IMR-90 (cell line): ENCODE data around the gene VPS72. TPM values are rescaled to one million over a fixed set of nuclear protein-coding genes. Genes with fewer than 3 reads are reported as not detected.

ENCODE experiments used
- ATAC-seq: fragments of 200-7000 bp; cut with Tn5 transposase; 2 replicates; pipeline ENCODE4 v1.9.1; 2020; ENCODE audit warnings: low read depth, mild to moderate bottlenecking, moderate library complexity
- BruUV-seq: library from RNA; stranded (reverse); fragments of 400-500 nt; replicated peaks from 2 replicates; lab custom pipeline; 2021; lab: Mats Ljungman, UMichigan
- CTCF ChIA-PET: fragments of 300-600 bp; formaldehyde crosslinking; extraction: SDS; loops from one replicate; lab custom pipeline; 2021; ENCODE audit warnings: antibody characterized with exemption; lab: Yijun Ruan, JAX
- POLR2A ChIA-PET: fragments of 300-600 bp; sonication (Branson Sonifier 250); formaldehyde crosslinking; loops from one replicate; lab custom pipeline; 2022; ENCODE audit warnings: antibody characterized with exemption; ENCODE audit not compliant: unreplicated experiment; lab: Charles Lee
- DNase-seq: peaks from one replicate; pipeline ENCODE4 v3.0.0; 2013
- H2AFZ ChIP-seq: replicated peaks from 2 replicates; pipeline ENCODE3; 2013; ENCODE audit warnings: low read length, mild to moderate bottlenecking; ENCODE audit not compliant: poor library complexity
- H2AK5ac ChIP-seq: 2 replicates; pipeline ENCODE4 v1.6.1; 2013; ENCODE audit warnings: low read depth, low read length, inconsistent platforms
- H2AK9ac ChIP-seq: replicated peaks from 2 replicates; pipeline ENCODE3; 2013; ENCODE audit warnings: mild to moderate bottlenecking, low read depth, low read length, moderate library complexity; ENCODE audit not compliant: poor library complexity
- H2BK120ac ChIP-seq: 2 replicates; pipeline ENCODE4 v1.6.1; 2013; ENCODE audit warnings: low read depth, low read length, inconsistent platforms
- H2BK15ac ChIP-seq: 3 replicates; pipeline ENCODE4 v1.6.1; 2013; ENCODE audit warnings: low read depth, low read length, inconsistent platforms
- H2BK20ac ChIP-seq: 2 replicates; pipeline ENCODE4 v1.6.1; 2013; ENCODE audit warnings: low read depth, mild to moderate bottlenecking, inconsistent platforms, low read length, moderate library complexity
- H2BK5ac ChIP-seq: 2 replicates; pipeline ENCODE4 v1.6.1; 2013; ENCODE audit warnings: mild to moderate bottlenecking, low read depth, low read length, inconsistent platforms; ENCODE audit not compliant: poor library complexity, severe bottlenecking
- H3K14ac ChIP-seq: replicated peaks from 2 replicates; pipeline ENCODE4 v1.6.1; 2013; ENCODE audit warnings: low read depth, low read length, inconsistent platforms
- H3K18ac ChIP-seq: 2 replicates; pipeline ENCODE4 v1.6.1; 2013; ENCODE audit warnings: low read depth, low read length, control low read depth
- H3K23ac ChIP-seq: 2 replicates; pipeline ENCODE4 v1.6.1; 2013; ENCODE audit warnings: low read depth, low read length, inconsistent platforms
- H3K27ac ChIP-seq: 2 replicates; pipeline ENCODE4 v1.5.1; 2013; ENCODE audit warnings: mild to moderate bottlenecking, control low read depth, low read length; ENCODE audit not compliant: insufficient read depth
- H3K27me3 ChIP-seq: 2 replicates; pipeline ENCODE4 v1.6.1; 2013; ENCODE audit warnings: low read length; ENCODE audit not compliant: control insufficient read depth, insufficient read depth
- H3K36me3 ChIP-seq: 2 replicates; pipeline ENCODE4 v1.6.1; 2013; ENCODE audit warnings: low read length, mixed read lengths; ENCODE audit not compliant: control insufficient read depth, insufficient read depth
- H3K4ac ChIP-seq: 2 replicates; pipeline ENCODE4 v1.6.1; 2013; ENCODE audit warnings: low read depth, low read length, inconsistent platforms
- H3K4me1 ChIP-seq: 2 replicates; pipeline ENCODE4 v1.6.1; 2013; ENCODE audit warnings: low read length, mixed read lengths; ENCODE audit not compliant: control insufficient read depth, insufficient read depth
- H3K4me2 ChIP-seq: 2 replicates; pipeline ENCODE4 v1.6.1; 2013; ENCODE audit warnings: low read depth, mild to moderate bottlenecking, control low read depth, low read length, moderate library complexity
- H3K4me3 ChIP-seq: 2 replicates; pipeline ENCODE4 v1.5.1; 2013; ENCODE audit warnings: low read depth, mild to moderate bottlenecking, control low read depth, low read length, moderate library complexity; ENCODE audit not compliant: insufficient read depth
- H3K56ac ChIP-seq: 2 replicates; pipeline ENCODE4 v1.6.1; 2013; ENCODE audit warnings: low read length, inconsistent platforms; ENCODE audit not compliant: insufficient read depth; ENCODE audit errors: extremely low read depth
- H3K79me1 ChIP-seq, 2 experiments: 2 replicates each; pipeline ENCODE4 v1.6.1; 2013; ENCODE audit warnings: low read length in 2 of 2, inconsistent platforms in 1 of 2, low read depth in 1 of 2
- H3K9ac ChIP-seq: 2 replicates; pipeline ENCODE4 v1.6.1; 2013; ENCODE audit warnings: low read depth, low read length, control low read depth
- H3K9me1 ChIP-seq: 2 replicates; pipeline ENCODE4 v1.6.1; 2013; ENCODE audit warnings: low read length, inconsistent platforms; ENCODE audit not compliant: insufficient read depth
- H3K9me3 ChIP-seq: 2 replicates; pipeline ENCODE4 v1.6.1; 2013; ENCODE audit warnings: low read length; ENCODE audit not compliant: control insufficient read depth, insufficient read depth
- H4K20me1 ChIP-seq: 2 replicates; pipeline ENCODE4 v1.6.1; 2013; ENCODE audit warnings: low read length, inconsistent platforms; ENCODE audit not compliant: insufficient read depth
- H4K5ac ChIP-seq: 2 replicates; pipeline ENCODE4 v1.6.1; 2013; ENCODE audit warnings: mild to moderate bottlenecking, low read depth, low read length, control low read depth
- H4K8ac ChIP-seq, 2 experiments: 2 replicates each; pipeline ENCODE4 v1.6.1; 2013; ENCODE audit warnings: low read depth in 2 of 2, low read length in 2 of 2, control low read depth in 1 of 2, inconsistent platforms in 1 of 2
- H4K91ac ChIP-seq: 2 replicates; pipeline ENCODE4 v1.6.1; 2013; ENCODE audit warnings: low read depth, low read length, inconsistent platforms; ENCODE audit not compliant: insufficient read depth
- BHLHE40 ChIP-seq: fragments of 150-350 bp; IDR thresholded peaks from 2 replicates; pipeline ENCODE4 v1.6.1; 2016; ENCODE audit warnings: mild to moderate bottlenecking, low read depth, low read length
- CEBPB ChIP-seq: IDR thresholded peaks from 2 replicates; pipeline ENCODE4 v1.6.1; 2012; ENCODE audit warnings: low read depth, low read length, improper control_type of control experiment
- MAFK ChIP-seq: IDR thresholded peaks from 2 replicates; pipeline ENCODE4 v1.6.1; 2012; ENCODE audit warnings: low read depth, low read length, improper control_type of control experiment
- RFX5 ChIP-seq: IDR thresholded peaks from 2 replicates; pipeline ENCODE4 v1.8.0; 2012; ENCODE audit warnings: low read depth, mild to moderate bottlenecking, low read length, moderate library complexity
- WGBS, 2 experiments: methylation state at CpG; one replicate each; pipeline versions ENCODE4 v1.1.5 to v1.1.7; 2013; ENCODE audit warnings: missing lambda C conversion rate in 2 of 2; ENCODE audit not compliant: insufficient read length in 1 of 2; ENCODE audit errors: extremely low coverage in 2 of 2; 5-methylcytosine and 5-hydroxymethylcytosine counted together
- dilution Hi-C: fragments of 300-500 bp; cut with HindIII; formaldehyde crosslinking; loops from one replicate; pipeline ENCODE4 v1.14.3; 2018; ENCODE audit warnings: low sequenced_read_pairs; ENCODE audit not compliant: unreplicated experiment
- in situ Hi-C: fragments of 300-500 bp; cut with MboI; formaldehyde crosslinking; loops from 3 replicates; pipeline ENCODE4 v1.14.3; 2019; ENCODE audit warnings: low sequenced_read_pairs, inconsistent platforms, mixed read lengths
- intact Hi-C: fragments of 100-400 bp; cut with micrococcal nuclease; formaldehyde crosslinking; loops from 2 replicates; pipeline ENCODE4 v1.10.0; 2022
- polyA plus RNA-seq, 3 experiments: library from polyadenylated mRNA; depleted of rRNA; stranded (reverse); fragments of >200 nt; gene quantifications; 2 replicates each; pipeline ENCODE4 v1.2.3, GENCODE V29; 2012; ENCODE audit warnings: low replicate concordance in 1 of 3
- total RNA-seq: library from RNA; depleted of rRNA; stranded (reverse); fragments of >200 nt; gene quantifications from 2 replicates; pipeline ENCODE4 v1.2.3, GENCODE V29; 2012

VPS72 gene
- total and polyA plus RNA-seq, 2 of the 4 experiments (the other 2 are of a cell fraction): 51.3 to 62.3 TPM

DNA sequence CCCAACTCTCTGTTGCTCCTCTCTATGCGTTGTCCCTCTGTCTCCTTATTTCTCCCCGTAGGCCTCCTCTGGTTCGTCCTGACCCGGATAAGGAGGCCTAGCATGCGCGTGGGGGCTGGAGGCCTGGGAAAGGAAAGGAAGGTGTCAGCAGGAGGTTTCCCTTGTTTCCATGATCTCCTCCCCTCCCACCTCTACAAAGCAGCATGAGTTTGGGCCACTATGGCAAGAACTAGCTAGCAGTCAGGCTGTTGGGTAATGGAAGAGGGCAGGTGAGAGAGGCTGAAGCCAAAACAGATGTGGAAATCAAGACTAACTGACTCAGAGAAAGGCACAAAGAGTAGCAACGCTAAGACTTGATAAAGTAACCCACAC, 42.9 kb downstream of the VPS72 start:
- dilution Hi-C loops (no loop called here), in situ Hi-C loops (no loop called here), intact Hi-C loops (loop anchor here (5.0 kb wide), 1 partner anchor 75 kb away; the partner anchor contains the start of gene GABPB2)
- no TSS peak for BruUV-seq
- Histone ChIP-seq H2BK15ac (no peak overlapping the region), H3K56ac (no peak overlapping the region), H3K9ac (peak overlapping the region; percentile 36), H3K14ac (peak overlapping the region; percentile 38; the same call in 1 of the 2 replicates), H2AK9ac (peak overlapping the region; percentile 49), H3K79me1 (peaks cover 0 to 6% of the 10 kb centered on the region in 2 experiments; a peak in 1 of 4 replicates), H3K9me1 (peaks cover 4% of the 10 kb centered on the region; the same call in 1 of the 2 replicates), H4K20me1 (peaks cover 5% of the 10 kb centered on the region; the same call in 1 of the 2 replicates), H2BK20ac (no peak overlapping the region), H3K18ac (no peak overlapping the region), H3K36me3 (no peaks in the 10 kb centered on the region), H2AFZ (peak overlapping the region; percentile 83), H4K5ac (peak overlapping the region; percentile 4; the same call in 1 of the 2 replicates), H2BK120ac (no peak overlapping the region), H3K23ac (peak overlapping the region; percentile 24; the same call in 1 of the 2 replicates), H3K4me3 (peak overlapping the region; percentile 47), H3K27me3 (peaks cover 2% of the 10 kb centered on the region; the same call in 1 of the 2 replicates), H3K4me1 (peaks cover 5% of the 10 kb centered on the region), H3K4me2 (peak overlapping the region; percentile 75), H2BK5ac (no peak overlapping the region), H2AK5ac (no peak overlapping the region), H3K27ac (peak overlapping the region; percentile 19; the same call in 1 of the 2 replicates), H4K8ac (peak overlapping the region; percentile 49 to 60; a peak in 2 of 4 replicates), H4K91ac (no peak overlapping the region), H3K4ac (0 out of 2 replicates have a peak overlapping the region, but pooled peaks have one; percentile 8), H3K9me3 (no peaks in the 10 kb centered on the region)
- DNase-seq: peak; percentile 9
- ChIA-PET CTCF (no interaction called here), POLR2A (no interaction called here)
- WGBS, 2 experiments: no CpG with 5 or more reads among the region's 7 CpGs
- no peak for ATAC-seq
- no peak for TF ChIP-seq BHLHE40
- TF ChIP-seq CEBPB: peak; percentile 25; the same call in 1 of the 2 replicates
- no peak for TF ChIP-seq RFX5
- TF ChIP-seq MAFK: no peak
